NB4 (cell line): ENCODE measurements around the gene AFAP1L1.

Experiments used
- POLR2A ChIP-seq: IDR thresholded peaks from 2 replicates; pipeline ENCODE4 v1.6.1; 2011; ENCODE audit warnings: mild to moderate bottlenecking; ENCODE audit not compliant: insufficient read length; ENCODE audit errors: extremely low read depth
- TF ChIP-seq, protein P1 (sequence below): IDR thresholded peaks from one replicate; pipeline ENCODE4 v1.5.1; 2012; ENCODE audit warnings: low read depth, low read length

DNA sequence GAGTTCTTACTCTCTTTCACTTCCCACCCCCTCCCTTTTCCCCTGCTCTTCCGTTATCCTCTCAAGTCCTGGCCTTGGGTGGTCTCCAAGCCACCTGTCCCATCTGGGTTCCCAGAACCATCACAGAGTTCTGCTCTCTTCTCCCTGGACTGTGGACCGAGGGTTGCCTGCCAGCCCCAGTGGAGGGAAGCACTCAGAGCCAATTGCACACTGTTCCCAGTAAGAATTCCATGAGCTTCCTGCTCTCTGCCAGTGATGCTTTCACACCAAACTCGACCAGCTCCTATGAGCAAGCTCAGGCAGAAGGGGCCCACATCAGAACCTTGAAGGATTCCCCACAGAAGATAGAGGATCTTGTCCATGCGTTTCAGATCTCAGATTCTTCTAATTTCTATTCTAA, 20.1 kb upstream of the AFAP1L1 start:
- TF ChIP-seq, protein P1, sequence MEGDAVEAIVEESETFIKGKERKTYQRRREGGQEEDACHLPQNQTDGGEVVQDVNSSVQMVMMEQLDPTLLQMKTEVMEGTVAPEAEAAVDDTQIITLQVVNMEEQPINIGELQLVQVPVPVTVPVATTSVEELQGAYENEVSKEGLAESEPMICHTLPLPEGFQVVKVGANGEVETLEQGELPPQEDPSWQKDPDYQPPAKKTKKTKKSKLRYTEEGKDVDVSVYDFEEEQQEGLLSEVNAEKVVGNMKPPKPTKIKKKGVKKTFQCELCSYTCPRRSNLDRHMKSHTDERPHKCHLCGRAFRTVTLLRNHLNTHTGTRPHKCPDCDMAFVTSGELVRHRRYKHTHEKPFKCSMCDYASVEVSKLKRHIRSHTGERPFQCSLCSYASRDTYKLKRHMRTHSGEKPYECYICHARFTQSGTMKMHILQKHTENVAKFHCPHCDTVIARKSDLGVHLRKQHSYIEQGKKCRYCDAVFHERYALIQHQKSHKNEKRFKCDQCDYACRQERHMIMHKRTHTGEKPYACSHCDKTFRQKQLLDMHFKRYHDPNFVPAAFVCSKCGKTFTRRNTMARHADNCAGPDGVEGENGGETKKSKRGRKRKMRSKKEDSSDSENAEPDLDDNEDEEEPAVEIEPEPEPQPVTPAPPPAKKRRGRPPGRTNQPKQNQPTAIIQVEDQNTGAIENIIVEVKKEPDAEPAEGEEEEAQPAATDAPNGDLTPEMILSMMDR = no peak
- TF ChIP-seq POLR2A = no peak
